HL-60 (cell line): Measurements from ENCODE around the gene LRRC7.

ENCODE experiments used
- DNase-seq, 2 experiments: peaks; one replicate each; pipeline ENCODE4 v3.0.0-alpha.2; 2010 to 2020; ENCODE audit warnings: low read depth in 1 of 2, low spot score in 1 of 2
- H3K27ac ChIP-seq: fragments of 250-450 bp; sonication (Bioruptor Pico); replicated peaks from 2 replicates; pipeline ENCODE4 v1.5.1; 2020; ENCODE audit warnings: mild to moderate bottlenecking, moderate library complexity
- H3K27me3 ChIP-seq: fragments of 250-450 bp; sonication (Bioruptor Pico); 2 replicates; pipeline ENCODE4 v1.5.1; 2021; ENCODE audit warnings: mild to moderate bottlenecking, moderate library complexity; ENCODE audit not compliant: insufficient read depth, poor library complexity, severe bottlenecking
- H3K4me3 ChIP-seq: replicated peaks from 2 replicates; pipeline ENCODE4 v1.5.1; 2011; ENCODE audit warnings: mild to moderate bottlenecking, control low read depth, low read length; ENCODE audit not compliant: insufficient read depth
- GABPA ChIP-seq: IDR thresholded peaks from 2 replicates; pipeline ENCODE4 v1.6.1; 2012; ENCODE audit warnings: low read depth
- POLR2AphosphoS5 ChIP-seq: IDR thresholded peaks from 2 replicates; pipeline ENCODE4 v1.6.1; 2012; ENCODE audit warnings: low read depth
- SPI1 ChIP-seq: IDR thresholded peaks from 2 replicates; pipeline ENCODE4 v1.6.1; 2012; ENCODE audit warnings: low read depth, mild to moderate bottlenecking, borderline replicate concordance
- TF ChIP-seq, protein P1 (sequence below): IDR thresholded peaks from 2 replicates; pipeline ENCODE4 v1.6.1; 2012; ENCODE audit warnings: low read depth; ENCODE audit not compliant: insufficient replicate concordance
- TF ChIP-seq, protein P2 (sequence below): IDR thresholded peaks from one replicate; pipeline ENCODE4 v1.5.1; 2011; ENCODE audit warnings: low read length, control low read depth, inconsistent platforms; ENCODE audit not compliant: insufficient read depth

LRRC7 gene

DNA sequence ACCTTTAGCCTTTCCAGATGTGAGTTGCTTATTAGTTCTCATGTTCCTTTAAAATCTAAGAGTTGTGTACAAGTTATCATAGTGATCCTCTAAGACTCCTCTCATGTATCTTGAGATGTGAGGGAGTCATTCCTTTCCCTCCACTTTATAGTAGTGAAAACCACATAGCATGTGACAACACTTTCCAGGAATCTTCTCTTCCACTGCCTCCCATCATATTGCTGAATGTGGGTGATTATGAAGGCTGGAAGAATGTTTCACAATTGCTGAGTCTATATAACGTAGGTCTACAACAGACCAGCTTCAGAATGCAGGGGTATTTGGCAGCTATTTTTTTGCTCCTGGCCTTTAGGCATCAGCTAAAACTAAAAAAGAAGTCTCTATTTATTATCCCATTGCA is 44.7 kb upstream of the LRRC7 start:
- Histone ChIP-seq H3K27ac (no peak overlapping the region), H3K27me3 (no peaks in the 10 kb centered on the region), H3K4me3 (no peak overlapping the region)
- no peak for DNase-seq
- TF ChIP-seq SPI1 (no peak), GABPA (no peak), POLR2AphosphoS5 (no peak)
- TF ChIP-seq, protein P1, sequence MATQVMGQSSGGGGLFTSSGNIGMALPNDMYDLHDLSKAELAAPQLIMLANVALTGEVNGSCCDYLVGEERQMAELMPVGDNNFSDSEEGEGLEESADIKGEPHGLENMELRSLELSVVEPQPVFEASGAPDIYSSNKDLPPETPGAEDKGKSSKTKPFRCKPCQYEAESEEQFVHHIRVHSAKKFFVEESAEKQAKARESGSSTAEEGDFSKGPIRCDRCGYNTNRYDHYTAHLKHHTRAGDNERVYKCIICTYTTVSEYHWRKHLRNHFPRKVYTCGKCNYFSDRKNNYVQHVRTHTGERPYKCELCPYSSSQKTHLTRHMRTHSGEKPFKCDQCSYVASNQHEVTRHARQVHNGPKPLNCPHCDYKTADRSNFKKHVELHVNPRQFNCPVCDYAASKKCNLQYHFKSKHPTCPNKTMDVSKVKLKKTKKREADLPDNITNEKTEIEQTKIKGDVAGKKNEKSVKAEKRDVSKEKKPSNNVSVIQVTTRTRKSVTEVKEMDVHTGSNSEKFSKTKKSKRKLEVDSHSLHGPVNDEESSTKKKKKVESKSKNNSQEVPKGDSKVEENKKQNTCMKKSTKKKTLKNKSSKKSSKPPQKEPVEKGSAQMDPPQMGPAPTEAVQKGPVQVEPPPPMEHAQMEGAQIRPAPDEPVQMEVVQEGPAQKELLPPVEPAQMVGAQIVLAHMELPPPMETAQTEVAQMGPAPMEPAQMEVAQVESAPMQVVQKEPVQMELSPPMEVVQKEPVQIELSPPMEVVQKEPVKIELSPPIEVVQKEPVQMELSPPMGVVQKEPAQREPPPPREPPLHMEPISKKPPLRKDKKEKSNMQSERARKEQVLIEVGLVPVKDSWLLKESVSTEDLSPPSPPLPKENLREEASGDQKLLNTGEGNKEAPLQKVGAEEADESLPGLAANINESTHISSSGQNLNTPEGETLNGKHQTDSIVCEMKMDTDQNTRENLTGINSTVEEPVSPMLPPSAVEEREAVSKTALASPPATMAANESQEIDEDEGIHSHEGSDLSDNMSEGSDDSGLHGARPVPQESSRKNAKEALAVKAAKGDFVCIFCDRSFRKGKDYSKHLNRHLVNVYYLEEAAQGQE, result no peak
- TF ChIP-seq, protein P2, sequence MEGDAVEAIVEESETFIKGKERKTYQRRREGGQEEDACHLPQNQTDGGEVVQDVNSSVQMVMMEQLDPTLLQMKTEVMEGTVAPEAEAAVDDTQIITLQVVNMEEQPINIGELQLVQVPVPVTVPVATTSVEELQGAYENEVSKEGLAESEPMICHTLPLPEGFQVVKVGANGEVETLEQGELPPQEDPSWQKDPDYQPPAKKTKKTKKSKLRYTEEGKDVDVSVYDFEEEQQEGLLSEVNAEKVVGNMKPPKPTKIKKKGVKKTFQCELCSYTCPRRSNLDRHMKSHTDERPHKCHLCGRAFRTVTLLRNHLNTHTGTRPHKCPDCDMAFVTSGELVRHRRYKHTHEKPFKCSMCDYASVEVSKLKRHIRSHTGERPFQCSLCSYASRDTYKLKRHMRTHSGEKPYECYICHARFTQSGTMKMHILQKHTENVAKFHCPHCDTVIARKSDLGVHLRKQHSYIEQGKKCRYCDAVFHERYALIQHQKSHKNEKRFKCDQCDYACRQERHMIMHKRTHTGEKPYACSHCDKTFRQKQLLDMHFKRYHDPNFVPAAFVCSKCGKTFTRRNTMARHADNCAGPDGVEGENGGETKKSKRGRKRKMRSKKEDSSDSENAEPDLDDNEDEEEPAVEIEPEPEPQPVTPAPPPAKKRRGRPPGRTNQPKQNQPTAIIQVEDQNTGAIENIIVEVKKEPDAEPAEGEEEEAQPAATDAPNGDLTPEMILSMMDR, result no peak

GRCh38 chr1:69523461-69523860 is 44.3 kb upstream of the LRRC7 start:
- Histone ChIP-seq H3K4me3 (no peak overlapping the region), H3K27me3 (no peaks in the 10 kb centered on the region), H3K27ac (no peak overlapping the region)
- DNase-seq, result no peak
- TF ChIP-seq, protein P1, result no peak
- TF ChIP-seq GABPA (no peak), POLR2AphosphoS5 (no peak), SPI1 (no peak)
- TF ChIP-seq, protein P2, result no peak

DNA sequence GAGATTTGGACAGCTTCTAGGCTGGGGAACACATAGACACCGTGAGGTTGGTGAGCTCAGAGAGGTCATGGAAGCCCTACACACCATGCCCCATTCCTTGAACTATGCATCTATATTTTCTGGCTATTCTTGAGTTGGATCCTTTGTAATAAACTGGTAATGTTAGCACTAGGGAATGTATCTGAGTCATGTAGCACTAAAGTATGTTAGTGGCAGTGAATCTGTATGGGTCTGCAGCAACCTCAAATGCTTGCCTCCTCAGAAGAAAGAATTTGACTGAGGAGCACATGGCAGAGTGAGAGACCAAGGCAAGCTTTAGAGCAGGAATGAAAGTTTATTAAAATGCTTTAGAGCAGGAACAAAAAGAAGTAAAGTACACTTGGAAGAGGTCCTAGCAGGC is 43.7 kb upstream of the LRRC7 start:
- Histone ChIP-seq H3K27me3 (no peaks in the 10 kb centered on the region), H3K4me3 (no peak overlapping the region), H3K27ac (no peak overlapping the region)
- no peak for DNase-seq
- no peak for TF ChIP-seq SPI1
- TF ChIP-seq GABPA, result no peak
- TF ChIP-seq, protein P2, result no peak
- no peak for TF ChIP-seq POLR2AphosphoS5
- TF ChIP-seq, protein P1, result no peak
